Measurements from ENCODE around the gene C11orf68. TPM values are rescaled to one million over a fixed set of nuclear protein-coding genes. Genes with fewer than 3 reads are reported as not detected.

The C11orf68 gene
- total and polyA plus RNA-seq, 2 of the 8 experiments (the other 6 are each of a cell fraction or from before 2014, with no cell fraction given) = 24.0 to 51.2 TPM

GRCh38 chr11:65882120-65883057 is 36.5 kb downstream of the C11orf68 start (continued):
- no peak for TF ChIP-seq RNF2 (IDR thresholded peaks at IDR 0.05; ENCODE audit: borderline replicate concordance, low read depth, low read length, missing control alignments, poor library complexity, severe bottlenecking)
